GM19023 (cell line): Measurements from ENCODE around the gene VRK2.
"Not testable (repeated sequence)": the region's sequence is repeated elsewhere in the genome, so short reads cannot be mapped to it uniquely, and the experiment has no call there.

Experiments used
- ATAC-seq: cut with Tn5 transposase; IDR thresholded peaks from one replicate; pipeline ENCODE4 v1.9.1; 2021; ENCODE audit warnings: mild to moderate bottlenecking, moderate library complexity; ENCODE audit not compliant: unreplicated experiment

The VRK2 gene

GRCh38 chr2:58106896-58107295 lies 60.3 kb downstream of the VRK2 start:
- ATAC-seq: no peak

GRCh38 chr2:58107803-58108710 lies 61.5 kb downstream of the VRK2 start:
- ATAC-seq: no peak

- no peak for ATAC-seq
These were observed 62.9 kb downstream of the VRK2 start for GRCh38 chr2:58109481-58109880.

GRCh38 chr2:58110765-58111164 lies 64.2 kb downstream of the VRK2 start:
- ATAC-seq: no peak

GRCh38 chr2:58113563-58113962 lies 67.0 kb downstream of the VRK2 start:
- ATAC-seq: not testable (repeated sequence)

GRCh38 chr2:58120626-58121229 lies 74.1 kb downstream of the VRK2 start:
- no peak for ATAC-seq

- no peak for ATAC-seq
These were observed 75.4 kb downstream of the VRK2 start for GRCh38 chr2:58122040-58122439.

- no peak for ATAC-seq
These were observed 75.9 kb downstream of the VRK2 start for GRCh38 chr2:58122540-58122939.

- ATAC-seq: no peak
These were observed 80.5 kb downstream of the VRK2 start for GRCh38 chr2:58127111-58127510.

- ATAC-seq: no peak
These were observed 83.6 kb downstream of the VRK2 start for GRCh38 chr2:58130238-58130637.

GRCh38 chr2:58131191-58132011 lies 84.8 kb downstream of the VRK2 start:
- ATAC-seq: no peak

GRCh38 chr2:58133395-58133794 lies 86.8 kb downstream of the VRK2 start:
- ATAC-seq: no peak

- ATAC-seq: no peak
These were observed 89.3 kb downstream of the VRK2 start for GRCh38 chr2:58135861-58136260.

- no peak for ATAC-seq
These were observed 90.6 kb downstream of the VRK2 start for GRCh38 chr2:58137221-58137620.

GRCh38 chr2:58137856-58138255 lies 91.2 kb downstream of the VRK2 start:
- ATAC-seq: no peak

GRCh38 chr2:58138396-58139030 lies 91.9 kb downstream of the VRK2 start:
- no peak for ATAC-seq

GRCh38 chr2:58140508-58141072 lies 94.0 kb downstream of the VRK2 start:
- no peak for ATAC-seq

- not testable (repeated sequence) for ATAC-seq
These were observed 99.2 kb downstream of the VRK2 start for GRCh38 chr2:58145769-58146168.

- no peak for ATAC-seq
These were observed 100.1 kb downstream of the VRK2 start for GRCh38 chr2:58146707-58147106.

- ATAC-seq: no peak
These were observed 108.7 kb downstream of the VRK2 start for GRCh38 chr2:58155160-58155778.
